ENCODE data around the gene CDC42BPB.

- TF ChIP-seq CTCF (IDR thresholded peaks at IDR 0.05) (no peak), POLR2A (IDR thresholded peaks at IDR 0.05) (no peak)
These were observed 89.0 kb downstream of the CDC42BPB start for GRCh38 chr14:102968306-102968705.
